WERI-Rb-1 (cell line): ENCODE measurements around the gene MCF2L2.

Experiments used
- DNase-seq: peaks from one replicate; pipeline ENCODE4 v3.0.0-alpha.2; 2020
- H3K27ac ChIP-seq: fragments of 250-450 bp; sonication (Bioruptor Pico); 2 replicates; pipeline ENCODE4 v1.5.1; 2020; ENCODE audit warnings: mild to moderate bottlenecking, moderate library complexity
- H3K27me3 ChIP-seq: fragments of 250-450 bp; sonication (Bioruptor Pico); 2 replicates; pipeline ENCODE4 v1.5.1; 2021; ENCODE audit warnings: mild to moderate bottlenecking, low read depth, moderate library complexity; ENCODE audit not compliant: insufficient read depth, severe bottlenecking
- H3K36me3 ChIP-seq: fragments of 250-450 bp; sonication (Bioruptor Pico); 2 replicates; pipeline ENCODE4 v1.5.1; 2020; ENCODE audit warnings: mild to moderate bottlenecking, moderate library complexity
- H3K4me3 ChIP-seq: 2 replicates; pipeline ENCODE4 v1.5.1; 2011; ENCODE audit warnings: low read depth, mild to moderate bottlenecking, control low read depth, low read length
- H3K9me3 ChIP-seq: fragments of 250-450 bp; sonication (Bioruptor Pico); 2 replicates; pipeline ENCODE4 v1.5.1; 2021; ENCODE audit warnings: mild to moderate bottlenecking, moderate library complexity; ENCODE audit not compliant: severe bottlenecking
- TF ChIP-seq, protein P1 (sequence below): IDR thresholded peaks from 2 replicates; pipeline ENCODE4 v1.5.1; 2011; ENCODE audit warnings: low read depth, mild to moderate bottlenecking, control low read depth, inconsistent platforms, low read length

Gene MCF2L2

DNA sequence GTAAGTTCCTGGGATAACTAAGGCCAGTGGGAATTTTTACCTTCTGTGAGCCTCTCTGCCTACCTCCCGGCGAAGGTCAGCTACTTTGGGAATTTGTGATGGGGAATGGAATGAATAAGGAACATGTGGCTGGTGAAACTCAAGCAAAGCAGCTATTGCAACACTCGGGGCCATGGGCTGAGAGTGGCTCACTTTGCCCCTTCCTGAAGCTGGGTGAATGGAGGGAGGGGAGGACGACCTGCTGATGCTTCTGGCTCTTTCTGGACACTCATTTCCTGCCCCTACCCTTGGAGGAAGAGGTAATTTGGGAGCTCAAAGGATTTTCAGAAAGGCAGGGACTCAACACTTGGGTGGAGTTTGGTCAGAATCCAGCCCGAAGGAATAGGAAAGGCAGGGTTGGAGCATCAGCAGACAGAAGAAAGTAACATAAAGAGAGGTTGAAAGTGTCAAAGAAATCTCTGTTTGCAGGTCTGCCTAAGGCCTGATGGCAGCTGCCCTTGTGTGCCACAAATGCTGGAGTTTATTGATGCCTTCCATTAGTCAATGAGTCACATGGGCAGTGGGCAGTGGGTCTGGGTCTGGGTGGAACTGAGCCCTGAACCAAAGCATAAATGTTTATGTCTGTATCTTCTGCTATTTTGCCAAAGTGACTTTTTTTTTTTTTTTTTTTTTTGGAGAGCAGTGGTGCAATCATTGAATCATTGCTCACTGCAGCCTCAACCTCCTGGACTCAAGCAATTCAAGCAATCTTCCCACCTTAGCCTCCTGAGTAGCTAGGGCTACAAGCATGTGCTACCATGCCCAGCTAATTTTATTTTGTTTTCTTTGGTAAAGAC, 278.3 kb downstream of the MCF2L2 start:
- Histone ChIP-seq H3K27me3 (no peaks in the 10 kb centered on the region), H3K27ac (no peak overlapping the region), H3K36me3 (no peaks in the 10 kb centered on the region), H3K4me3 (no peak overlapping the region), H3K9me3 (no peaks in the 10 kb centered on the region)
- TF ChIP-seq, protein P1, sequence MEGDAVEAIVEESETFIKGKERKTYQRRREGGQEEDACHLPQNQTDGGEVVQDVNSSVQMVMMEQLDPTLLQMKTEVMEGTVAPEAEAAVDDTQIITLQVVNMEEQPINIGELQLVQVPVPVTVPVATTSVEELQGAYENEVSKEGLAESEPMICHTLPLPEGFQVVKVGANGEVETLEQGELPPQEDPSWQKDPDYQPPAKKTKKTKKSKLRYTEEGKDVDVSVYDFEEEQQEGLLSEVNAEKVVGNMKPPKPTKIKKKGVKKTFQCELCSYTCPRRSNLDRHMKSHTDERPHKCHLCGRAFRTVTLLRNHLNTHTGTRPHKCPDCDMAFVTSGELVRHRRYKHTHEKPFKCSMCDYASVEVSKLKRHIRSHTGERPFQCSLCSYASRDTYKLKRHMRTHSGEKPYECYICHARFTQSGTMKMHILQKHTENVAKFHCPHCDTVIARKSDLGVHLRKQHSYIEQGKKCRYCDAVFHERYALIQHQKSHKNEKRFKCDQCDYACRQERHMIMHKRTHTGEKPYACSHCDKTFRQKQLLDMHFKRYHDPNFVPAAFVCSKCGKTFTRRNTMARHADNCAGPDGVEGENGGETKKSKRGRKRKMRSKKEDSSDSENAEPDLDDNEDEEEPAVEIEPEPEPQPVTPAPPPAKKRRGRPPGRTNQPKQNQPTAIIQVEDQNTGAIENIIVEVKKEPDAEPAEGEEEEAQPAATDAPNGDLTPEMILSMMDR = no peak
- DNase-seq = no peak

DNA sequence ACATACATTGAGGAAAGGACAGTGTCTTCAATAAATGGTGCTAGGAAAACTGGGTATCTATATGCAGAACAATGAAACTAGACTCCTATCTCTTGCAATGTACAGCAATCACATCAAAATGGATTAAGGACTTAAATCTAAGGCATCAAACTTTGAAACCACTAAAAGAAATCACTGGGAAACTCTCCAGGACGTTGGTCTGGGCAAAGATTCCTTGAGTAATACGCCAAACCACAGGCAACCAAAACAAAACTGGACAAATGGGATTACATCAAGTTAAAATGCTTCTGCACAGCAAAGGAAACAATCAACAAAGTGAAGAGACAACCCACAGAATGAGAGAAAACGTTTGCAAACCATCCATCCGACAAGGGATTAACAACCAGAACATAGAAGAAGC, 280.4 kb downstream of the MCF2L2 start:
- TF ChIP-seq, protein P1 = no peak
- Histone ChIP-seq H3K4me3 (no peak overlapping the region), H3K36me3 (no peaks in the 10 kb centered on the region), H3K9me3 (no peaks in the 10 kb centered on the region), H3K27me3 (no peaks in the 10 kb centered on the region), H3K27ac (no peak overlapping the region)
- no peak for DNase-seq

DNA sequence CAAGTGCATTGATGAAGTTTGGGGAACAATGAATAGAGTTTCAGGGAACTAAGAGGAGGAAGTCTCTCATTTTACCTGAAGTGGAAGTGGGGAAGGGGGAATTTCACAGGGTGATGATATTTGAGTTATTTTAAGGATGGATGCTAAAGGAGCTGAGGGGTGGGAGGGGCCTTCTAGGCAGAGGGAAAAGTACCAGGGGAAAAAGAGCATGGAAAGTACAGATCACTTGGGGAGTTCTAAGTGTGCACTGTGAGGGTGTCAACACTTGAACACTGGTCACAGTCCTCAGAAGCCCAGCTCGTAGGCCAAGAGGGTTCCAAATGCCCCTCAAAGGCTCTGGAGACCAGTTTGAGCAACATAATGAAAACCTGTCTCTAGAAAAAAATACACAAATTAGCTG, 284.1 kb downstream of the MCF2L2 start:
- TF ChIP-seq, protein P1 = no peak
- Histone ChIP-seq H3K4me3 (no peak overlapping the region), H3K27me3 (no peaks in the 10 kb centered on the region), H3K36me3 (no peaks in the 10 kb centered on the region), H3K27ac (no peak overlapping the region), H3K9me3 (no peaks in the 10 kb centered on the region)
- DNase-seq = no peak

DNA sequence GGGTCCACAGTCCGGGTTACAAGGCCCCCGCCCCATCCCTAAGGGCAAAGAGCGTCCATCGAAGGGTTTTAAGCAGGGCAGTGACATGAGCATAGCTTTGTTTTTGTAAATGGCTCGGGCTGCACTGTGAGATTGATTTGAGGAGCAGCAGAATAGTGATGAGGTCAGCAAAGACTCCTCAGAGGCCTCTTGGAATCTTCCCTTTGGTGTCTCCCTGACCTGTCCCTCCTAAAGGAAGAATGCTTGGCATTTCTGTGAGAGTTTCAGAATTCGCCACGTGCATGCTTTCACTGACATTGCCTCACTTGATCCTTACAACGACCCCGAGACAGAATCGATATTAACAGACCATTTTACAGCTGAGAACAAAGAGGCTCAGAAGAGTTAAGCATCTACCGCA, 286.2 kb downstream of the MCF2L2 start:
- Histone ChIP-seq H3K9me3 (no peaks in the 10 kb centered on the region), H3K27ac (no peak overlapping the region), H3K4me3 (no peak overlapping the region), H3K27me3 (no peaks in the 10 kb centered on the region), H3K36me3 (no peaks in the 10 kb centered on the region)
- no peak for DNase-seq
- TF ChIP-seq, protein P1 = no peak

DNA sequence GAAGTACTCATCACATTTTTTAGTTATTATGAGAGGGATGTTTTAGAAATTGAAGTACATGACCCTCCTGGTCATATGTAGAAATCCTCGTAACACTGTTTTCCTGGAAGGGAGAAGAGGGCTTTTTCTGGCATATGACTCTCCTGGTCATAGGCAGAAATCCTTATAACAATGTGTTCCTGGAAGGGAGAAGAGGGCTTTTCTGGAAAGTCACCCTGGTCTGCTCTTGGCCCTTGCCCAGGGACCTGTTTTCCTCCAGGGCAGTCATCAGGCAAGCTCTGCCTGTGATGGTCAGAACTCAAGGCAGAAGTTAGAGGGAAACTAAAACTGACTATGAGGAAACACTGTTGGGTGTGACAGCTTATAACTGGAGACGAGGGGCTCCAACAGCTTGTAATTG, 293.6 kb downstream of the MCF2L2 start:
- no peaks in the 10 kb centered on the region for H3K36me3 ChIP-seq
- no peaks in the 10 kb centered on the region for H3K9me3 ChIP-seq
- H3K4me3 ChIP-seq = no peak overlapping the region
- DNase-seq = no peak
- no peak overlapping the region for H3K27ac ChIP-seq
- TF ChIP-seq, protein P1 = no peak
- H3K27me3 ChIP-seq = no peaks in the 10 kb centered on the region

DNA sequence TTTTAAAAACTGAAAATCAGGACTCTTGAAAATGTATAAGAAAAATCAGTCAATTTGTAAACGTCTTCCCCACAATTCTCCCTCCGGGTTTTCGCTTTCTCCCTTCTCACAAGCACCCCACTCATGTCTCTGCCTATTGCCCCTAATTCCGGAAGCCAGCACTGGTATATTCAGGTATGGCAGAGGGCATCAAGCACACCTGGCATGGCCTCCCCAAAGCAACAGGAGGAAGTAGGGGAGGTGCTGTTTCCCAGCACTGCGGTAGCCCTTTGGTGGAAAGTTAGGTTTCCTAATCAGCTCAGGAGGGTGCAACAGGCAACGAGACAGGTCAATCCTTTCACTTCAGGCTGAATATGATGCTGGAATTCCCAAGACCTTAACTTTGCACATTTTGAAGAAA, 296.0 kb downstream of the MCF2L2 start:
- Histone ChIP-seq H3K27me3 (no peaks in the 10 kb centered on the region), H3K27ac (no peak overlapping the region), H3K4me3 (no peak overlapping the region), H3K9me3 (no peaks in the 10 kb centered on the region), H3K36me3 (no peaks in the 10 kb centered on the region)
- DNase-seq = no peak
- TF ChIP-seq, protein P1 = no peak
